ENCODE measurements around the gene GLOD4. TPM values are rescaled to one million over a fixed set of nuclear protein-coding genes. Genes with fewer than 3 reads are reported as not detected.

Gene GLOD4
- total RNA-seq, 3 donors from 2014 or later: 47.5 to 61.1 (median 59.9) TPM

DNA sequence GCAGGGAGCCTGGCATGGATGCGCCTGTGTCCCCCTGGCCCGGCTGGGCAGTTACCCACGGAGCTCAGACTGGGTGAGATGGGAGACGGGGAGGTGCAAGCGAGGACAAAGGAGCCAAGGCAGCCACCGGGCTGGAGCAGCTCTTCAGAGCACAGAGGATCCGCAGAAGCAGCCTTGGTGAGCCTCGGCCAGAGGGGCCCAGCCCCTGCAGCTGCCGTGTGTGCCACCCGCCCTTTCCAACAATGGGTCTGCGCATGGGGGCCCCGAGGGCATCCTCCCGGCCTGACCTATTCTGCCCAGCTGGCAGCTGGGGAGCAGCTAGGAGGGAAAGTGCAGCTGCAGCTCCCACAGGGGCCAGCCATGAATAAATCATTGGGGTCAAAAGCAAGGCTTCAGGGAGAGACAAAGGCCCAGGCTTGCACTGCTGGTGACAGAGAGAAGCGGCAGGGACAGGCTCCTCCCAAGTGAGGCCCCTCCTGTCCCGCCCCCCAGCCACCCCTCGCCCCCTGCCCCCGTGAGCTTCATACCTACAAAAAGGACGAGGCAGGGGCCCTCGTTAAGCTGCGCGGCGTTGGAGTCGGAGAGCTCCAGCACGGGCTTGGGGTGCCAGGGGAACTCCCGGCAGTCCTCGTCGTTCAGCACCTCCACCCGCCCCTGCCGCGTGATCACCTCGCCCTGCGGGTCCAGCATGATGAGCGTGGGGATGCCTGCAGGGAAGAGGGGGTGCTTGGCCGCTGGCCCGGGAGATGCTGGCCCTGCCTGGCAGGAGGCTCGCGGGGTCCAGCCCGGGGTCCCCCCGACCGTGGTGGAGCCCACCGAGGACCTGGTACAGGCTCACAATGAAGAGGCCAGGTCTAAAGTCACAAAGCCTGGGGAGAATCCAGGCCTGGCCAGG is 22.7 kb upstream of the GLOD4 start:
- no peak for DNase-seq (ENCODE audit: low spot score in 2 of 2)
- H3K27ac ChIP-seq: no peak overlapping the region
- H3K9me3 ChIP-seq: no peaks in the 10 kb centered on the region
- H3K4me3 ChIP-seq: no peak overlapping the region
- no peaks in the 10 kb centered on the region for H3K4me1 ChIP-seq
- no peaks in the 10 kb centered on the region for H3K36me3 ChIP-seq
- no peaks in the 10 kb centered on the region for H3K27me3 ChIP-seq
- TF ChIP-seq, protein P1, sequence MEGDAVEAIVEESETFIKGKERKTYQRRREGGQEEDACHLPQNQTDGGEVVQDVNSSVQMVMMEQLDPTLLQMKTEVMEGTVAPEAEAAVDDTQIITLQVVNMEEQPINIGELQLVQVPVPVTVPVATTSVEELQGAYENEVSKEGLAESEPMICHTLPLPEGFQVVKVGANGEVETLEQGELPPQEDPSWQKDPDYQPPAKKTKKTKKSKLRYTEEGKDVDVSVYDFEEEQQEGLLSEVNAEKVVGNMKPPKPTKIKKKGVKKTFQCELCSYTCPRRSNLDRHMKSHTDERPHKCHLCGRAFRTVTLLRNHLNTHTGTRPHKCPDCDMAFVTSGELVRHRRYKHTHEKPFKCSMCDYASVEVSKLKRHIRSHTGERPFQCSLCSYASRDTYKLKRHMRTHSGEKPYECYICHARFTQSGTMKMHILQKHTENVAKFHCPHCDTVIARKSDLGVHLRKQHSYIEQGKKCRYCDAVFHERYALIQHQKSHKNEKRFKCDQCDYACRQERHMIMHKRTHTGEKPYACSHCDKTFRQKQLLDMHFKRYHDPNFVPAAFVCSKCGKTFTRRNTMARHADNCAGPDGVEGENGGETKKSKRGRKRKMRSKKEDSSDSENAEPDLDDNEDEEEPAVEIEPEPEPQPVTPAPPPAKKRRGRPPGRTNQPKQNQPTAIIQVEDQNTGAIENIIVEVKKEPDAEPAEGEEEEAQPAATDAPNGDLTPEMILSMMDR (IDR thresholded peaks at IDR 0.05): no peak
- TF ChIP-seq POLR2AphosphoS5 (IDR thresholded peaks at IDR 0.05): no peak
- no peak for TF ChIP-seq POLR2A (IDR thresholded peaks at IDR 0.05)
- intact Hi-C loops (cut with DNase I; ENCODE audit: low total_unique reads): no loop called here

DNA sequence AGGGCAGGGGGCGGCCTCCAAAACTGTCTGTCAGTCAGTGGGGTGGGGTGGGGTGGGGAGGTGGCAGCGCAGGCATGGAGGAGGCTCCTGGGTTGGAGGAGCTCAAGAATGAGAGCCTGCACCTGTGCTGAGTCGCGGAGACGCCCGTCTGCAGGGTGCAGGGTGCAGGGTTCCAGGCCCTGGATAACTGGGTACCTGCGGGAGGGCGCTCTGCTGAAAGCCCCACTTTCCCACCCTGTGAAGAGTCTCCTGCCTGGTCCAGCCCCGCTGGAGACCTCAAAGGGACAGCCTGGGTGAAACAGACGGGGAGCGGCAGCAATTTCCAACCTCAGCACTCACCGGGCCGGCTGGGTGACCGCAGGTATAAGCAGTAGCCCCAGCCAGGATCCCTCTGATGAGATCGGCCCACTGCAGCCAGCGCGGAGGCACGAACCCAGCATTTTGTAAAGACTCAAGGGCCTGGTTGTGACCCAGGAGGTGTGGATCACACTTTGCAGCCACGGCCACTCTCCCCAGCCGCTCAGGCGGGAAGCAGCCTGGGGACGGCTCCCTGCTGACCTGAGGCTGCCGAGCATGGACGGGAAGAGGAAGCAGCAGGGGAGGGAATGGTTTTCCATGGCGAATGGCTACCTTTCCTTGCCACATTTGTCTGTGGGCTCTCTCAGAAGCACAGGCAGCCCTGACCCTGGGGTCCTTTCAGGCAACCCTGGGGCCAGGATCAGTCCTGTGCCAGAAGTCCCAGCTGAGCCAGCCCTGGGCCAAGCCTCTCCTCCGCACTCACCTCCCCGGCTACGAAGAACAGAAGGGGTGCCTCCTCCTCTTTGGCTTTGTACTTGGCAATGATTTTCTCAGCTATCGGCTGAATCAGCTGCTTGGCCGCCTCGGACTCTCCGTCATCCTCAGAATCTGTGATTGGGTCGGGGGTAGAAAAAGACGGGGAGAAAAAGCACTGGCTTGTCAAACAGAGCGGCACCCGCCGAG is 21.1 kb upstream of the GLOD4 start:
- TF ChIP-seq POLR2AphosphoS5 (IDR thresholded peaks at IDR 0.05) (no peak), POLR2A (IDR thresholded peaks at IDR 0.05) (no peak)
- TF ChIP-seq, protein P1 (IDR thresholded peaks at IDR 0.05): no peak
- no peak overlapping the region for H3K4me3 ChIP-seq
- H3K4me1 ChIP-seq: no peaks in the 10 kb centered on the region
- no peaks in the 10 kb centered on the region for H3K36me3 ChIP-seq
- intact Hi-C loops (cut with DNase I; ENCODE audit: low total_unique reads): no loop called here
- H3K9me3 ChIP-seq: no peaks in the 10 kb centered on the region
- DNase-seq (ENCODE audit: low spot score in 2 of 2): no peak
- H3K27ac ChIP-seq: no peak overlapping the region
- no peaks in the 10 kb centered on the region for H3K27me3 ChIP-seq

DNA sequence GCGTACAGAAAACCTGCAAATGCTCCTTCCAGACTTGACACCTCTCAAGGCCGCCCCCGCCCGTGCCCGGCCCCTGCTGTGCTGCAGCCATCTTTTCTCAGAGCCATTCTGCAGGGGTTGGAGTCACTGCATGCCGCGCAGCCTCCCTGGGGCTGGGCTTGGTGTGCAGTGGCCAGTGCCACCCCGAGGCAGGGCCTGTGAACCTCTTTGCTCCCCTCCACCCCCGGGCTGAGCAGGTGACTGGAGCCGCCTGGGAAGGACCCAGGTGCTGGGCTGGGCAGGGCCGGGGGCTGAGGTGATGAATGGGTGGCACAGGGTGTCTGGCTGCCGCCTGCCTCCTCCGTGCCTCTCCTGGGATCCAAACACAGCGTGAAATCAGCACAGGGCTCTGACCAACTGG is 20.4 kb upstream of the GLOD4 start:
- Histone ChIP-seq H3K36me3 (no peaks in the 10 kb centered on the region), H3K27me3 (no peaks in the 10 kb centered on the region), H3K4me3 (no peak overlapping the region), H3K4me1 (no peaks in the 10 kb centered on the region), H3K27ac (no peak overlapping the region), H3K9me3 (no peaks in the 10 kb centered on the region)
- intact Hi-C loops (cut with DNase I; ENCODE audit: low total_unique reads): no loop called here
- TF ChIP-seq POLR2AphosphoS5 (IDR thresholded peaks at IDR 0.05): no peak
- no peak for TF ChIP-seq POLR2A (IDR thresholded peaks at IDR 0.05)
- TF ChIP-seq, protein P1 (IDR thresholded peaks at IDR 0.05): no peak
- no peak for DNase-seq (ENCODE audit: low spot score in 2 of 2)

DNA sequence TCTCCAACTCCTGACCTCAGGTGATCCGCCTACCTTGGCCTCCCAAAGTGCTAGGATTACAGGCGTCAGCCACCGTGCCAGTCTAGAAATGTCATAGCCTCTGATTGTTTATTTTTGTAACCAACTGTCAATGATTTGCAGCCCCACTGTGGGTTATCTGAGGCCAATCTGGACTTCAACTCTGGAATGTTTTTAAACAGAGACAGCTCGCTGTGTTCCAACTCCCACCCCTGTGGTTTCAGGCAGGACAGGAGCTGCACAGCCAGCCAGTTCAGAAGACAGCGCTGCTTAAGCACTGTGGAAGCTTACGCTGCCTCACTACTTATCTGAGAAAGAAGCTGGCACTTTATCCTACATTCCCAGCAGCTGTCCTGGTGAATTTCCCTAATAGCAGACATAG is 19.6 kb upstream of the GLOD4 start:
- Histone ChIP-seq H3K4me3 (no peak overlapping the region), H3K27ac (no peak overlapping the region), H3K9me3 (no peaks in the 10 kb centered on the region), H3K4me1 (no peaks in the 10 kb centered on the region), H3K27me3 (no peaks in the 10 kb centered on the region), H3K36me3 (no peaks in the 10 kb centered on the region)
- intact Hi-C loops (cut with DNase I; ENCODE audit: low total_unique reads): no loop called here
- TF ChIP-seq POLR2A (IDR thresholded peaks at IDR 0.05): no peak
- TF ChIP-seq POLR2AphosphoS5 (IDR thresholded peaks at IDR 0.05): no peak
- TF ChIP-seq, protein P1 (IDR thresholded peaks at IDR 0.05): no peak
- DNase-seq (ENCODE audit: low spot score in 2 of 2): no peak
